Skin epidermis (tissue), 12 donors: ENCODE measurements around the gene CCL11.

Source experiments
- H3K27ac ChIP-seq, 21 experiments: fragments of 200-600 bp; sonication (generic) in 11 of 21; one replicate each; pipeline ENCODE4 v1.5.0; 2020; ENCODE audit warnings: mild to moderate bottlenecking in 3 of 21, inconsistent platforms in 2 of 21, moderate library complexity in 2 of 21
- H3K4me3 ChIP-seq, 7 experiments: fragments of 200-600 bp; sonication (generic) in 2 of 7; one replicate each; pipeline ENCODE4 v1.5.0; 2020; ENCODE audit warnings: inconsistent platforms in 2 of 7, mild to moderate bottlenecking in 2 of 7, moderate library complexity in 1 of 7

The CCL11 gene

DNA sequence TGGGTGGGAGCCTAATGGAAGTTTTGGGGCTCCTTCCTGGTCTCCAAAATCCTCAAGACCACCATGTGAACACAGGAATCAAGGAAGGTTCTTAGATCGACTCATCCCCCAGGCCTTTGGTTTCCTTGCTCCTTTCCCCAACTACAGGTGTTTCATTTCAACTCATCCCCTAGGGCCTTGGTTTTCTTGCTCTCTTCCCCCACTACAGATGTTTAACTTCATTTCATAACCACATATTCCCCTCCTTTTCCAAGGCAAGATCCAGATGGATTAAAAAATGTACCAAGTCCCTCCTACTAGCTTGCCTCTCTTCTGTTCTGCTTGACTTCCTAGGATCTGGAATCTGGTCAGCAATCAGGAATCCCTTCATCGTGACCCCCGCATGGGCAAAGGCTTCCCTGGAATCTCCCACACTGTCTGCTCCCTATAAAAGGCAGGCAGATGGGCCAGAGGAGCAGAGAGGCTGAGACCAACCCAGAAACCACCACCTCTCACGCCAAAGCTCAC lies at the start of gene CCL11:
CCL11 (plus strand) TSS at position 457 of the 507 bp plus-strand sequence. CDS start 67 bp downstream, outside the sequence.
- H3K27ac ChIP-seq = no peak within 1 kb of the TSS
- no peak within 1 kb of the TSS for H3K4me3 ChIP-seq

DNA sequence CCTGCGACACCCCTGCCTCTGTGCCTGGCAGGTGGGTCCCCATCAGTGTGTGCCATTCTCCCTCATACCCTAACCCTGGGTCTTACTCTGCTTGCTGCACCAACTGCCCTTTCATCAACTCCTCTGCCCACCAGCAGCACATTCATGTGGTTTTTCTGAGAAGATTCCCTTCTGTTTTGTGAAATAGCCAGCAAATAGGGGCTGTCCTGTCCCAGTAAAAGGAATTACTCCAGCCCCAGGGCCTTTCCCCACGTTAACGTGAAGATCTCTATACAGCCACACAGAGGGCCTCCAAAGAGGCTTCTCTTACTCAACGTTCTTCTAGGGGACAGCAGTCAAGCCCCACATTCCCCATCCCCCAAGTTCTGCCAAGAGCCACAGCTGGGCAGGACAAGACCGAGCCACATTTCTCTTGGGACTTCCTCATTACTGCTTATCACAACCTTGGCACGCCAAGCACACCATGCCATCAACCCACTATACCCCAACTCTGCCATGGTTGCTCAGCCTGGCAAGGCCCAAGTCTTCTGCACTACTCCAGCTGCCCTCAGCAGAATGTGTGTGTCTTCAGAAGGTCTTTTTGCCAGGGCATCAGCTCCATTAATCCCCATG lies 49.2 kb upstream of the CCL11 start:
- H3K27ac ChIP-seq = peak overlapping the region in 7 of 21 experiments; percentile 32 to 81 (median 60)
- H3K4me3 ChIP-seq = no peak overlapping the region

DNA sequence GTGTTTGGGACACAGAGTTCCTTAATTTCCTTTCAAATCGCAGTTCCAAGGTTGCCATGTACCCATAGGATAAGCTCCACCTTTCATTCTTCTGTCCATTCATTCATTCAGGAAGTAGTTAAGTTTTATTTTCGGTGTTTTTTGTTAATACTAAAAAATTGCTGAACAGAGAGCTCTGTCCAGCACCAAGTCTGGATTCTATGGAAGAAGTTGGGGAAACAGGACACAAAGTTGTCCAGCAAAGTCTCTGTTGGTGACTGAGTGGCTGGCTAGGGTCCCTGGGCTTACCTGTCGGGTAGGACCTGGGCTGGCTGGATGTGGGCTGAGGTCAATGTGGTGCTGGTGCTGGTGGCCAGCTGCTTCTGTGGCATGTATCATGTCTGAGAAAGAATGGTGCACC lies 48.1 kb upstream of the CCL11 start:
- H3K4me3 ChIP-seq = no peak overlapping the region
- peak overlapping the region in 3 of 21 experiments; percentile 8 to 59 (median 23) for H3K27ac ChIP-seq

DNA sequence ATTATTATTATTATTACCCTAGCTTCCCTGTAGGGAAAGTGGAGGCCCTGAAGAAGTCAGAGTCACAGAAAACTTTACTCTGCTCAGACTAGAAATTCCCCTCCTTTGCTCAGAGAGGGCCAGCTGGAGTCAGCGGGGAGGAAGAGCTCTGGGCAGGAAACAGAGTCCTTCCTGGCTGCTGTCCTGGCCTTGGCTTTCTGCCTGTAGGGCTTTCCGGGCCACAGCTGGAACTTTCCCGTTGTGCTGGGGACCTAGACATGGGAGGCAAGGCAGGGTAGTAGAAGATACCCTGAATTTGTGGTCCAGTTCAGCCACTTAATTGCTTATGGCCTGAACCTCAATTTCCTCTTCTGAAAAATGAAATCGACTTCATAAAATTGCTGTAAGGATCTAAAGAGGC lies 44.5 kb upstream of the CCL11 start:
- peak overlapping the region in 6 of 21 experiments; percentile 1 to 68 (median 20) for H3K27ac ChIP-seq
- no peak overlapping the region for H3K4me3 ChIP-seq

DNA sequence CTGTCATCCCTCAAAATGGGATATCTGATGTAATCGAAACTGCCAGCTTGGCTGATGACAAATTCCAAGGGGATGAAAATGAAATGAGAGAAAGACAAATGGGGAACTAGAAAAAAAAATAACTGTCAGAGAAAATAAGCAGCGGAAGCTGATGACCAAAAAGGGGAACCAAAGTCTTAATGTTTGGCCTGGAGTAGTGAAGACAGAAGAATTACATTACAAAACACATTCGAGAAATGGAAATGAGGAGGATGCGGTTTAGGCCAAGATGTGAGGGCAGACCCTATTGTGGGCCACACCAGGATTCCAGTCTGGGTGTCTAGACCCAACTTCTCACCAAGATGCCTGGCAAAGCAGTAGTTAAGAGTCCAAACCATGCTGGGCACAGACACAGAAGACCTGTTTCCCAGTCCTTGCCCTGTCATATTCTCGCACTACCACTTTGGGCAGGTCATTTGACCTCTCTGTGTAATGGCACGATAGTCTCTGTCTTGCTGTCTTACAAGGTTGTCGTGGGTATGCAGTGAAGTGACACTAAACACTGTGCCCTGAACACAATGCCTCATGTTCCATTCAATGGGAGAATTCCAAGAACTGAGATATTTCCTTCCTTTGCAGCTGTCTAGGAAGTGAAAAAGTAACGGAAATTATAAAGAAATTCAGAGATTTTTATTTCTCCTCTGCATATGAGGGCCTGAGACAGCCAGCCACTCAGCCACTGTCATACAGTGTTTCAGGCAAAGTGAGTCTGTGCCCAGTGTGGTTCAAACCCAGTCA lies 42.8 kb upstream of the CCL11 start:
- Histone ChIP-seq H3K27ac (peak overlapping the region in 17 of 21 experiments; percentile 0 to 75 (median 54)), H3K4me3 (no peak overlapping the region)

DNA sequence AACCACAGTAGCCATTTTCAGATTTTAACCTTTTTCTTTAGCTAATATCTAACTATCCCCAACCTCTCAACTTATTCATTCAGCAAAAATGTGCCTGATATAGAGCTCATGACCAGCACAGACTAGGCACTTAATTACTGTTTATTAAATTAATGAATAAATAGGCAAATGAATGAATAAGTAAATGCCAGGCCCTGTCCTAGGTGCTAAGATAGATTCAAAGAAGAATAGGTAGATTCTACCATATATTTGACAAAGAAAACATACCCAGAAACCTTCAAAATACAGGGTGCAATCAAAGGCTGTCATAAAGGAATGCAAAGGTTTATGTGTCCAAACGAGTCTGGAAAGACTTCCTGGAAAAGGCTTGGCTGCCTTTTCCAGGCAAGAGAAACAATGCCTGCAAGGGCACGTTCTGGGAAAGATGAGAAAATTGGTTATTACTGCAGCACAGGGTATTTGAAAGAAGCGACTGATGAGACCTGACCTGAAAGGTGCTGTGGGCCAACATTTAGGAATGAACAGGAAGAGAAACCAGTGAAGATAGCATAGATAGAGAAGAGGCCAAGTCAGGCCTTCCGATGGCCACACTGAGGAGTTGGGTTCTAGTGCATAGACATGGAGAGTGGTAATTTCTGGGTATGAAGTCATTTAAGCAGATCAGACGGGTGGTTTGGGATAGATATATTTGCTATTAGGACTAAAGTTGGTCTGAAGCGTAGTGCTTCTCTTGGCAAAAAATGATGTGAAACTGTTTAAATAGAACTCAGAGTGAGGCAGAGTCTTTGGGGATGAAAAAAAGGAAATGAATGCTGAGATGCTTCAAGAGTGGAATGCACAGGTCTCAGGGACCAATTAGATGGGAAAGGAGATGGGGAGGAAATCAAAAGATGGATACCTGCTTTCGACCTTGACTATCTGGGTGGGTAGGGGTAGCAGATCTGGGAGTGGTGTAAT lies 41.9 kb upstream of the CCL11 start:
- Histone ChIP-seq H3K4me3 (no peak overlapping the region), H3K27ac (peak overlapping the region in 15 of 21 experiments; percentile 2 to 75 (median 56))

DNA sequence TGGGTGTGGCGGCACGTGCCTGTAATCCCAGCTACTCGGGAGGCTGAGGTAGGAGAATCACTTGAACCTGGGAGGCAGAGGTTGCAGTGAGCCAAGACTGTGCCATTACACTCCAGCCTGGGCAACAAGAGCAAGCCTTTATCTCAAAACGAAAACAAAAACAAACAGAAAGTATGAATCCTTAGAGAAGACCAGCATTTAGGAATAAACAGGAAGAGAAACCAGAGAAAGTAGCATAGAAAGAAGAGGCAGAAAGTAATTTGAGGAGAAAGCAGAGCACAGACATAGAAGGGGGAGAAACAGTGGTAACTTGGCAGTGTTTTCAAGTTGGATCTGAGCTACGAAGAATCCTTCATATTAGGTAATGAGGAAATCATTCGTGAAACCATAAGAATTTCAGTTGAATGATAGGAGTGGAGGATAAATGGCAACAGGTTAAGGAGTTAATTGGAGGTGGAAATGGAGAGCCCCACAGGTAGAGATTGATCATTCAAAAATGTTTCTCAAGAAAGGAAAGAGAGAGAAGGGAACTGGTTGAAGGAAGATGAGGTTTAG lies 40.1 kb upstream of the CCL11 start:
- Histone ChIP-seq H3K4me3 (no peak overlapping the region), H3K27ac (peak overlapping the region in 8 of 21 experiments; percentile 13 to 48 (median 36))

DNA sequence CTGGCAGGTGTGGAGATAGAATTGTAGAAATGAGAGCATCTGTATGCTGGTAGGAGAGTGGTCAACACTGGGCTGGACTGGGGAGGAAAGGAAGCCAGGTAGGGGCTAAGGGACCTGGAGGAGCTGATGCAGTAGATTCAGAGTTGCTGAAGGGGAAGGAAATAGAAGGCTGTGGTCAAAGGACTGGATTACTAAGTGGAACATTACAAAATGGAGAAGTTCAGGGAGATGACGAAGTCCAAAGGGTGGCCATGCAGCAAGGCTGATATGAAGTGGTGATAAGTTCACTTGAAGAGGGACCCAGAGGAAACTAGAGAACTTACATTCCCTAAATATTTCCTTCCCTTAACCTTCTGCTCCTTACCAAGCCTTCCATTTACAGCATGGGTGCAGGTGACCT lies 39.1 kb upstream of the CCL11 start:
- Histone ChIP-seq H3K4me3 (no peak overlapping the region), H3K27ac (peak overlapping the region in 8 of 21 experiments; percentile 11 to 60 (median 32))

DNA sequence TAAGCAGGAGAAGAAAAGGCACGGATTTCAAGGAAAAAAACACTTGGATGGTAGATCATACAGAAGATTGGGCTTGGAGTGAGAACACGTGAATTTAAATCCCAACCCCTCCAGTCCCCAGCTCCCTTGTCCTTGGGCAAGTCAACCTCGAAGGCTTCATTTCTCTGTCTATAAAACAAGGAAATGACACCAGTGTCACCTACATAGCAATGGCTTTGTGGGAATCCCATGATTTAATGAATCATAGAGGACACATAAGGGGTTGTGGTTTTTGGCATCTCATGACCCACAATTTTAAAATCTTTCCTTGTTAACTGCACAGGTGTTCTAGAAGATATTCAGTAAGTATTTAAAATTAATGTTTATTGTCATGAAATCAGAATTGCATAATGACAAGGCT lies 38.7 kb upstream of the CCL11 start:
- Histone ChIP-seq H3K27ac (peak overlapping the region in 5 of 21 experiments; percentile 11 to 60 (median 40)), H3K4me3 (no peak overlapping the region)

DNA sequence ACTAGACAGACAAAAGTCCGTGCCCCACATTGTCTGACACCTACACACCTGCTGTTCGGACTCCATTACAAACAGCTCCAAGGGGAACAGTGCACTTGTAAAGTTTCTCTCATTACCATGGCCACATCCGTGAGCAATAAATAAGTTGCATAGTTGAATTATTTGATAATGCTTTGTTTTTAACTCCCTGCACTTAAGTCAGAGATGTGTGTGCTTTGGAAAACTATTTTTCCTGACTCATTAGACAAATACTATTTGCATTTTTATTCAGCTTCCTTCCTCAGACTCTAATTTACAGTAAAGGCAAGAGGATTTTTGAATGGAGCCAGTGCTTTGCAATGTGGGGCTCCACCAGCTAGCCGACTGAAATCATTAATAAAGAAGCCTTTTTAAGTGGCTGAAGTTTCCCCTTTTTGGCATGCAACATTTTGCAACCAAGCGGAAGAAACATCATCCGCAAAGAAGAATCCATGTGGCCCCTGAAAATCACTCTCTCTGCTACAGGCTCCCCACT lies 37.0 kb upstream of the CCL11 start:
- Histone ChIP-seq H3K27ac (peak overlapping the region in 13 of 21 experiments; percentile 10 to 80 (median 44)), H3K4me3 (no peak overlapping the region)

DNA sequence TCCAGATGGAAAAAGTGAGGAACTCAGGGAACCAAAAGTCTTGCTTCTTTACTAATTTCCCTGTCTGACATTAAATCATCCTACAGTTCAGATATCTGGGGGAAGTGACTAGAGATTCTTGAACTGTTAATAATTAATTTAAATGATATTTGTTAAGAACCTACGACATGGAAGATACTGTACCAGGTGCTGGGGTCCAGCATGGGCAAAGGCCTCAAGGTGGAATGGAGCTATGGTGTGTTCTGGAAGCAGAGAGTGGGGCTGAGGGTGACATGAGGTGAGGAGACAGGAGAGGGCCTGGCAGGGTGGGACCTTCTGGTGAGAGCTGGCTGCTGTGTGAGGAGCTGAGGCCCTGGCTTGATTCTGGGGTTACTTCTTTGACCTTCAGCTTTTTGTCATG lies 36.5 kb upstream of the CCL11 start:
- Histone ChIP-seq H3K27ac (peak overlapping the region in 16 of 21 experiments; percentile 10 to 80 (median 38)), H3K4me3 (no peak overlapping the region)

DNA sequence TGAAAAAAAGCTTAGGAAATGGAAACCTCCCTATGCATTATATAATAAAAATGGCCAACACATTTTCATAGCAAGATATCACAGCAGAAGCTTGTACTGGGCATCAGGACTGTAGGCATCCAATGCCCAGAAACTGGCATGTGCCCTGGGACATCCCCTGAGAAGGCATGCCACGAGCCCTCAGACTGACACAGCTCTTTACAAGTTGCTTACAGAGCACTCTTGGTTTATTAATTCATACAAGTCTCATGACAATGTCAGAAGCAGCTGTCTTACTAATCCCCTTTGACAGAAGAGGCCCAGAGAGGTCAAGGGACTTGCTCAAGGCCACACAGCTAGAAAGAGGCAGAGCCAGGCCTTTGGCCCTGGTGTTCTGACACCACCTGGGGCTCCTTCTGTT lies 36.1 kb upstream of the CCL11 start:
- H3K4me3 ChIP-seq = no peak overlapping the region
- H3K27ac ChIP-seq = peak overlapping the region in 16 of 21 experiments; percentile 10 to 80 (median 38)

DNA sequence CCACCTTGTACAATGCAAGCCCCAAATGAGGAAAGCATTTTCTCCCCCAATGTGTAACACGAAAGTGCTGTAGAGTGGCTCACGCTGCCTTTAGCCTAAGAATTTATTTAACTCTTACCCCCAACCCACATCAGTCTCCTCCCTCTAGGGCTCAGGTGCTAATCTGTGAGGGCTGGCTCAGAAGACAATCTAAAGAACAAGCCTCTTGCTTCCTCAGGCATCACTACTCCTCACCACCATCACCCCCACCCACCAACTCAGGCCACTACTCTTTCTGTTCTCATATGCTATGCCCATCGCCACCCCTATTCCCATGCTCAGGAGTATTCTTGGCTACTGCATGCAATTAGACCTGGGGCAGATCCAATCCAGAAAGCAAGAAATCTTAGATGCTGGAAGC lies 34.4 kb upstream of the CCL11 start:
- H3K27ac ChIP-seq = peak overlapping the region in 3 of 21 experiments; percentile 78 to 90 (median 82)
- H3K4me3 ChIP-seq = no peak overlapping the region

DNA sequence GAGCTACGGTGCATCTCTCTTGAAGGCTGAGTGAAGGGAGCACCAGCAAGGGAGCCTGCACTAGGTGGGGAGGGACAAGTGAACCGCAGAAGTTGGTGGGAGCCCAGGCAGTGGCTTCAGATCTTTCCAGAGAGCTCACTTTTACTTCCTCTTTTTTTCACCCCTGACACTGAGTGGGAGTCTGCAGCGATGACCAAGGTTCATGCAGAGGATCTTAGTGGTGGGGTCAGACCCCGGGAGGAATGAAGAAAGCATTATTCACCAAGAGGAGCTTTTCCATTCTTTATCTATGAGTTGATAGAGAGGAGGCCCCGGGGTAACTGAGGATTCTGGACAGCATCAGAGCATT lies 33.5 kb upstream of the CCL11 start:
- Histone ChIP-seq H3K4me3 (no peak overlapping the region), H3K27ac (peak overlapping the region in 16 of 21 experiments; percentile 3 to 90 (median 66))

DNA sequence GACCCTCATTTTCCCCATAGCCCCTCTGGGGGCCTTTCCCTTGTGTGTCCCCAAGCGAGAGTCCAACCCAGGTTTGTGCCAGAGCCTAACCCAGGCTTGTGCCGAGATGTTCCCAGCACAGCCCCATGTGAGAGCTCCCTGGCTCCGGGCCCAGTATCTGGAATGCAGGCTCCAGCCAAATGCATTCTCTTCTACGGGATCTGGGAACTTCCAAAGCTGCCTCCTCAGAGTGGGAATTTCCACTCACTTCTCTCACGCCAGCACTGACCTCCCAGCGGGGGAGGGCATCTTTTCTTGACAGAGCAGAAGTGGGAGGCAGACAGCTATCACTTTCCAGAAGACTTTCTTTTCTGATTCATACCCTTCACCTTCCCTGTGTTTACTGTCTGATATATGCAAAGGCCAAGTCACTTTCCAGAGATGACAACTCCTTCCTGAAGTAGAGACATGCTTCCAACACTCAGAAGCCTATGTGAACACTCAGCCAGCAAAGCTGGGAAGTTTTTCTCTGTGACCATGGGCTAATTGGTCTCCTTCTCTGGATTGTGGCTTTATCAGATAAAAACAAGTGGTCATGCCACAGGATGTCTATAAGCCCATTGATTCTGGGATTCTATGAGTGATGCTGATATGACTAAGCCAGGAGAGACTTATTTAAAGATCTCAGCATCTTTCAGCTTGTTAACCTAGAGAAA lies 33.0 kb upstream of the CCL11 start:
- H3K27ac ChIP-seq = peak overlapping the region in 19 of 21 experiments; percentile 3 to 90 (median 78)
- H3K4me3 ChIP-seq = no peak overlapping the region

DNA sequence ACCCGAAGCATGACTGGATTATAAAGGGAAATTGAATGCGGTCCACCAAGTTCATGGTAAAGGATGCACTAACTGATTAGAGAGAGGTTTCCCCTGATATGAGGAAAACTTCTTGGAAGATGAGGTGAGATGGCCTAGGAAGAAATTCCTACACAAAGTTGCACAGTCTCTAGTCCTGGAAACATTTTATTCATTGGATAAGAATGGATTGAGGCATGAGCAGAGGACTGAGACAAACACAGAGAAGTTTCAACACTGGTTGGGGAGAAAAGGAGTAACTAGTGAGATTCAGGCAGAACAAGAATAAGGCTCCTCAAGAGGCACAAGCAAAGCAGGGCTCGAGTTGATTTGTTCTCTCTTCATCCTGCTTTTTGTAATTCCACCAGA lies 32.4 kb upstream of the CCL11 start:
- H3K27ac ChIP-seq = peak overlapping the region in 19 of 21 experiments; percentile 35 to 90 (median 78)

DNA sequence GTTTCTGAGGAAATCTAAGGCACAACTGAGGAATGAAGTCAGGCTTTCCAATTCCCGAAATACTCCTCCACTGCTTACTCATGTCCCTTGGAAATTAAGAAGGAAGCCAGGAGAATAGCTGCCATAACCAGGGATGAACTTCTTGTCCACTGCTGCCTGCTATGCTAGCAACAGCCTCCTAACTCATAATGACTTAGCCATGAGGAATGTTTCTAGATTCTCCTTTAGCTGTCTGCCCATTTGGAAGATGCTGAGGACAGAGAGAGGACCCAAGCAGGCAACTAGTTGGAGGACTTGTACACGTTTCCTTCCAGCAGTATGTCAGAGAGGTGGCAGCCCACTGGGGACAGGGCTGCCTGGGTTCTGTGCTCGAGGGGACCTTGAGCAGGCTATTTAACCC lies 31.4 kb upstream of the CCL11 start:
- H3K4me3 ChIP-seq = no peak overlapping the region
- peak overlapping the region in 20 of 21 experiments; percentile 33 to 90 (median 78) for H3K27ac ChIP-seq

More for the DNA sequence above, 32.4 kb upstream of the CCL11 start:
- no peak overlapping the region for H3K4me3 ChIP-seq

DNA sequence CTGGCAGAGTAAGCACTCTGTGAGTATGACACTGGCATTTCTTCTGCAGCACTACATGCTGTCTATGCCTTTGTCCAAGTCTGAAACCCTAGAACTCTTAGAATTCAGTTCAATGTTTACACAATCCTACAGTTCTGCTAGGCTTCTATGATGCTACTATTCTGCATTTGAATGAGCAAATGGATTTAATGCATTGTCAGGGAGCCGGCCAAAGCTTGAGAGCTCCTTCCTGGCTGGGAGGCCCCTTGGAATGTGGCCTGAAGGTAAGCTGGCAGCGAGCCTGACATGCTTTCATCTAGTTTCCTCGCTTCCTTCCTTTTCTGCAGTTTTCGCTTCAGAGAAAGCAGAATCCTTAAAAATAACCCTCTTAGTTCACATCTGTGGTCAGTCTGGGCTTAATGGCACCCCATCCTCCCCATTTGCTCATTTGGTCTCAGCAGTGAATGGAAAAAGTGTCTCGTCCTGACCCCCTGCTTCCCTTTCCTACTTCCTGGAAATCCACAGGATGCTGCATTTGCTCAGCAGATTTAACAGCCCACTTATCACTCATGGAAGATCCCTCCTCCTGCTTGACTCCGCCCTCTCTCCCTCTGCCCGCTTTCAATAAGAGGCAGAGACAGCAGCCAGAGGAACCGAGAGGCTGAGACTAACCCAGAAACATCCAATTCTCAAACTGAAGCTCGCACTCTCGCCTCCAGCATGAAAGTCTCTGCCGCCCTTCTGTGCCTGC lies 30.7 kb upstream of the CCL11 start, which contains the start of gene CCL2:
CCL2 (plus strand) TSS at position 635 of the 730 bp plus-strand sequence; CDS start at position 700, 65 bp downstream.
- H3K4me3 ChIP-seq = peak within 1 kb of the TSS; percentile 21 to 47 (median 24)
- H3K27ac ChIP-seq = peak within 1 kb of the TSS; percentile 45 to 90 (median 78)
